Measurements from ENCODE around the gene CD247.

- no peak for TF ChIP-seq CTCF (conservative IDR thresholded peaks at IDR 0.05; ENCODE audit: low read depth, low read length)
- no peak for TF ChIP-seq EZH2 (IDR thresholded peaks at IDR 0.05; ENCODE audit: borderline replicate concordance, low read depth, low read length, poor library complexity, severe bottlenecking)
These were observed 63.9 kb downstream of the CD247 start for GRCh38 chr1:167454304-167454893.
